NT2/D1 (cell line): ENCODE results near the gene THOP1.
"Not testable (repeated sequence)": the region's sequence is repeated elsewhere in the genome, so short reads cannot be mapped to it uniquely, and the experiment has no call there.

Experiments used
- DNase-seq: peaks from one replicate; pipeline ENCODE4 v3.0.0-alpha.2; 2011; ENCODE audit warnings: low read depth, low spot score
- H3K27me3 ChIP-seq: 2 replicates; pipeline ENCODE4 v1.6.0; 2011; ENCODE audit warnings: mild to moderate bottlenecking; ENCODE audit not compliant: insufficient read length, insufficient read depth
- H3K36me3 ChIP-seq: 2 replicates; pipeline ENCODE4 v1.6.1; 2011; ENCODE audit warnings: mild to moderate bottlenecking, low read length, mixed read lengths; ENCODE audit not compliant: insufficient read depth, insufficient read length
- H3K4me1 ChIP-seq: 2 replicates; pipeline ENCODE4 v1.5.1; 2011; ENCODE audit not compliant: insufficient read depth, insufficient read length
- H3K4me3 ChIP-seq: 2 replicates; pipeline ENCODE4 v1.5.1; 2011; ENCODE audit warnings: low read depth; ENCODE audit not compliant: insufficient read length
- H3K9ac ChIP-seq: 2 replicates; pipeline ENCODE4 v1.6.0; 2011; ENCODE audit warnings: low read depth; ENCODE audit not compliant: insufficient read length
- H3K9me3 ChIP-seq: 2 replicates; pipeline ENCODE4 v1.5.1; 2011; ENCODE audit warnings: mild to moderate bottlenecking, low read length; ENCODE audit not compliant: insufficient read depth
- SUZ12 ChIP-seq: IDR thresholded peaks from 2 replicates; pipeline ENCODE4 v1.6.1; 2011; ENCODE audit not compliant: insufficient read length, insufficient read depth; ENCODE audit errors: extremely low read depth
- YY1 ChIP-seq: IDR thresholded peaks from 2 replicates; pipeline ENCODE4 v1.6.1; 2011; ENCODE audit not compliant: insufficient read length, insufficient read depth
- ZNF274 ChIP-seq: IDR thresholded peaks from 2 replicates; pipeline ENCODE4 v1.6.1; 2011; ENCODE audit warnings: mild to moderate bottlenecking, low read depth, low read length

THOP1 gene

DNA sequence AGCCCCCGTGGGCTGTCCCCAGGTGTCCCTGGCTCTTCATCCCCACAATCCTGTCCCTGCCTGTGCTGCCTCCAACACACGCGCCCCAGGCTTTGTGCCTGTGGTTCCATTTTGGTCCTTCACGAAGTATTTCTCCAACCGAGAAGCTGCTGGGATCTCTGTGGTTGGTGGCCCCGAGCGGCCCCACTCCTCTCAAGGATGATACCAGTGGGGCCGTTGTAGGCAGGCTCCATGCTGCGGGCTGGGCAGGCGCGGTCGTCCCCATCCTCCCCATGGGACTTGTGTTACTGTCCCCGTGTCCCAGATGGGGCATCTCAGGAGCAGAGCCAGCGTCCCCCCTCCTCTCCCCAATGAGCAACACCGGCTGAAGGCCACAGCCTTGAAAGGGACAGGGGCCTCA, 30.6 kb downstream of the THOP1 start:
- no peak overlapping the region for H3K9ac ChIP-seq
- no peak for DNase-seq
- peaks cover 55% of the 10 kb centered on the region for H3K36me3 ChIP-seq
- no peak for TF ChIP-seq ZNF274
- TF ChIP-seq SUZ12 = no peak
- TF ChIP-seq YY1 = no peak
- H3K9me3 ChIP-seq = no peaks in the 10 kb centered on the region
- H3K4me3 ChIP-seq = no peak overlapping the region
- H3K27me3 ChIP-seq = peaks cover 3% of the 10 kb centered on the region
- no peaks in the 10 kb centered on the region for H3K4me1 ChIP-seq

GRCh38 chr19:2816641-2817040, 31.3 kb downstream of the THOP1 start:
- H3K9ac ChIP-seq = no peak overlapping the region
- peaks cover 3% of the 10 kb centered on the region for H3K27me3 ChIP-seq
- H3K4me1 ChIP-seq = no peaks in the 10 kb centered on the region
- H3K9me3 ChIP-seq = no peaks in the 10 kb centered on the region
- no peak overlapping the region for H3K4me3 ChIP-seq
- TF ChIP-seq SUZ12 = no peak
- TF ChIP-seq YY1 = no peak
- TF ChIP-seq ZNF274 = no peak
- peaks cover 48% of the 10 kb centered on the region for H3K36me3 ChIP-seq
- no peak for DNase-seq

DNA sequence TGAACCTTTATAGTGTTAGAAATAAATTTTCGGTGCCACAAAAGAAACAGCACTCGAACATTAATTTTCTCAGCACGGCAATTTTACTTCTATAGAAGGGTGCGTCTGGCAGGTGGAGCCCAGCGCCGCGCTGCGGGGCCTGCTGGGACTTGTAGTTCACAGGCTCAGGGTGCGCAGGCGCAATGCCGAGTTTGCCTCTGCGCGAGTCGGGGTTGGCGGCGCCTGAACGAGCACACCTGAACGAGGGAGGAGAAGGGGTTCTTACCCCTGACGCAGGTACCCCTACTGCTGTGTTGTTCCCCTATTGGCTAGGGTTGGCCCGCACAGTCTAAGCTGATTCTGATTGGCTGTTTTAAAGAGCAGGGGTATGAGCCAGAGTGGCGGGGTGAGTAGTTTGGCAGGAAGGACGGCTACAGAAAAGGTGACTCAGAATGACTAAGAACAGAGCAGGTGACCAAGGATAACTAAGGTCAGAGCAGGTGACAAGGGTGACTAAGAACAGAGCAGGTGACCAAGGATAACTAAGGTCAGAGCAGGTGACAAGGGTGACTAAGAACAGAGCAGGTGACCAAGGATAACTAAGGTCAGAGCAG, 32.0 kb downstream of the THOP1 start:
- H3K36me3 ChIP-seq = peaks cover 41% of the 10 kb centered on the region
- H3K27me3 ChIP-seq, H3K4me1 ChIP-seq, H3K9ac ChIP-seq, H3K9me3 ChIP-seq, DNase-seq, H3K4me3 ChIP-seq: not testable (repeated sequence)

GRCh38 chr19:2819540-2820111, 34.3 kb downstream of the THOP1 start, which contains the start of gene ZNF554:
ZNF554 (plus strand) TSS chr19:2819868; CDS start chr19:2820072, 204 bp downstream.
- no peak for TF ChIP-seq ZNF274
- no peak for TF ChIP-seq YY1
- TF ChIP-seq SUZ12 = no peak
- H3K36me3 ChIP-seq = peaks cover 32% of the 10 kb centered on the region
- H3K4me1 ChIP-seq = no peaks in the 10 kb centered on the region
- peaks cover 3% of the 10 kb centered on the region for H3K27me3 ChIP-seq
- H3K9me3 ChIP-seq = peaks cover 10% of the 10 kb centered on the region; the same call in 1 of the 2 replicates
- peak within 1 kb of the TSS; percentile 91 for H3K4me3 ChIP-seq
- peak; percentile 97 for DNase-seq
- peak within 1 kb of the TSS; percentile 96 for H3K9ac ChIP-seq

DNA sequence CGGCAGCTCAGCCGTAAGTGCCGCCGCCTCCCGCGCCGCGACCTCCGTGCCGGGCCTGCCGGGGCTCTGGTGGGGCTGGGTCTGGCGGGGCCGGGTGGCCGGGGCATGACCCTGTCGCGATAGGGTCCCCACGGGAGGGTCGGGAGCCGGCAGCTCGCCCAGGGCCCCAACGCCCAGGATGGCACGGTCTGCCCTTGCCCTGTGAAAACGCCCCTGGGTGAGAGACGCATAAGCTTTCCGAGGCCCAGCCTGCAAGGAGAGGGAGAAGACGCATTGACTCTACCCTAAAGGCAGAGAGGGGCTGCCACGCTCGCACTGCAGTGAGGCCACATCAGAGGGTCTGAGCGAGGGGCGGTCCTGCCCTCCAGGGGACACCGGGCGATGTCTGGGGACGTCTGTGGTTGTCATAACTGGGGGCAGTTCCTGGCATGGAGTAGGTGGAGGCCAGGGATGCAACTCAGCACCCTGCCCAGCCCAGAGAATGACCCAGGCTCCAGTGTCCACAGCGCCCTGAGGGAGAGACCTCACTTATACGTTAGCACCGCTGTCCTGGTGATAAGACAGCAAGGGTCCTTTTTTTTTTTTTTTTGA, 34.9 kb downstream of the THOP1 start:
- H3K9me3 ChIP-seq = peaks cover 15% of the 10 kb centered on the region; the same call in 1 of the 2 replicates
- DNase-seq = peak; percentile 5
- H3K27me3 ChIP-seq = peaks cover 3% of the 10 kb centered on the region
- H3K36me3 ChIP-seq = peaks cover 26% of the 10 kb centered on the region
- H3K4me1 ChIP-seq = no peaks in the 10 kb centered on the region
- H3K4me3 ChIP-seq = peak overlapping the region; percentile 91
- peak overlapping the region; percentile 96 for H3K9ac ChIP-seq
- TF ChIP-seq ZNF274 = no peak

DNA sequence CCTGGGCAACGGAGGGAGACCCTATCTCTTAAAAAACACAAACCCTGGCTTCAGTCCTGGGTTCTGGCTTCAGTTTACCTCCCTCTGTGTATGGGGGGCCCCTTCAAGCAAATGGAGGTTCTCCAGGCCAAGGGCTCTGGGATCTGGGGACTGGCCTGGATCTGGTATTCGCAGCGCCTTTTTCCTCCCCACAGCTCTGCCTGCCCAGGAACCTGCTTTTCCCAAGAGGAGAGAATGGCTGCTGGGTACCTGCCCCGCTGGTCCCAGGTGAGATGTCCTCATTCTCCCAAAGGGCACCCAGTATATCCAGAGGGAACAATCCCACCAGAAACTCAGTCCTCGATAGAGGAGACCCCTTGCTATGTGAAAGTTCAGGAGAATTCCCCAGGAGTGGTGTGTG, 37.5 kb downstream of the THOP1 start:
- H3K36me3 ChIP-seq = peaks cover 25% of the 10 kb centered on the region
- DNase-seq = no peak
- TF ChIP-seq SUZ12 (no peak), YY1 (no peak), ZNF274 (no peak)
- H3K4me3 ChIP-seq = no peak overlapping the region
- no peak overlapping the region for H3K9ac ChIP-seq
- no peaks in the 10 kb centered on the region for H3K4me1 ChIP-seq
- peaks cover 3% of the 10 kb centered on the region for H3K27me3 ChIP-seq
- H3K9me3 ChIP-seq = peaks cover 33% of the 10 kb centered on the region; the same call in 1 of the 2 replicates

- H3K4me1 ChIP-seq = no peaks in the 10 kb centered on the region
- H3K4me3 ChIP-seq = no peak overlapping the region
- no peak overlapping the region for H3K9ac ChIP-seq
- TF ChIP-seq YY1 (no peak), SUZ12 (no peak), ZNF274 (no peak)
- peaks cover 29% of the 10 kb centered on the region for H3K36me3 ChIP-seq
- H3K27me3 ChIP-seq = peaks cover 3% of the 10 kb centered on the region
- peaks cover 41% of the 10 kb centered on the region; the same call in 1 of the 2 replicates for H3K9me3 ChIP-seq
- DNase-seq = no peak
These were observed 38.3 kb downstream of the THOP1 start for GRCh38 chr19:2823646-2824045.
